ENCODE measurements around the gene E2F4. TPM values are rescaled to one million over a fixed set of nuclear protein-coding genes. Genes with fewer than 3 reads are reported as not detected.

E2F4 gene
- total and polyA plus RNA-seq, 10 donors, result 40.8 to 134 (median 68.7) TPM

GRCh38 chr16:67197704-67198103 lies 5.7 kb downstream of the E2F4 start:
- no peak for DNase-seq
- Histone ChIP-seq H3K9me3 (no peaks in the 10 kb centered on the region), H3K27me3 (replicated peaks in 1 of 7) (no peaks in the 10 kb centered on the region), H3K27ac (peak overlapping the region in 2 of 8 donors; percentile 21 to 33), H3K4me1 (peaks cover 15 to 67% (median 35%) of the 10 kb centered on the region in 6 donors), H3K36me3 (peaks cover 0 to 98% (median 80%) of the 10 kb centered on the region in 6 donors), H3K4me3 (no peak overlapping the region)
- intact Hi-C loops (cut with DNase I; ENCODE audit: low total_unique reads), result no loop called here
- WGBS, 5 donors, result 72 to 85% (median 79%) methylated on average over 5 to 6 of the region's 6 CpGs
- no peak for TF ChIP-seq POLR2A (IDR thresholded peaks at IDR 0.05)

GRCh38 chr16:67198238-67198734 lies 6.3 kb downstream of the E2F4 start:
- no peak overlapping the region for H3K4me3 ChIP-seq
- peak in 2 of 3 donors; percentile 59 to 71 for TF ChIP-seq POLR2AphosphoS5 (IDR thresholded peaks at IDR 0.05)
- TF ChIP-seq POLR2A (IDR thresholded peaks at IDR 0.05), result no peak
- TF ChIP-seq CTCF (IDR thresholded peaks at IDR 0.05 in 8 of 11, conservative IDR thresholded peaks at IDR 0.05 in 3 of 11), result peak in 9 of 11 experiments; percentile 15 to 68 (median 55)
- H3K27ac ChIP-seq, result peak overlapping the region in 2 of 8 donors; percentile 21 to 33
- intact Hi-C loops (cut with DNase I; ENCODE audit: low total_unique reads), result no loop called here
- H3K4me1 ChIP-seq, result peaks cover 10 to 61% (median 29%) of the 10 kb centered on the region in 6 donors
- no peaks in the 10 kb centered on the region for H3K27me3 ChIP-seq (replicated peaks in 1 of 7)
- DNase-seq, result no peak
- H3K9me3 ChIP-seq, result no peaks in the 10 kb centered on the region
- peaks cover 0 to 100% (median 86%) of the 10 kb centered on the region in 6 donors for H3K36me3 ChIP-seq
- whole genome bisulfite sequencing, 5 donors, result 58 to 77% (median 68%) methylated on average over 8 to 12 of the region's 12 CpGs

- WGBS, 5 donors, result 68 to 87% (median 83%) methylated on average over 42 to 61 of the region's 61 CpGs
- Histone ChIP-seq H3K4me1 (peaks cover under 1 to 58% (median 20%) of the 10 kb centered on the region in 6 donors), H3K27ac (peak within 1 kb of the TSS in 2 of 8 donors; percentile 21 to 33), H3K4me3 (peak within 1 kb of the TSS in 1 of 8 donors; percentile 4), H3K9me3 (no peaks in the 10 kb centered on the region), H3K27me3 (replicated peaks in 1 of 7) (no peaks in the 10 kb centered on the region), H3K36me3 (peaks cover 0 to 100% (median 90%) of the 10 kb centered on the region in 6 donors)
- no peak for DNase-seq
- TF ChIP-seq POLR2A (IDR thresholded peaks at IDR 0.05) (no peak), POLR2AphosphoS5 (IDR thresholded peaks at IDR 0.05) (peak in 2 of 3 donors; percentile 45 to 63), CTCF (IDR thresholded peaks at IDR 0.05 in 8 of 11, conservative IDR thresholded peaks at IDR 0.05 in 3 of 11) (peak in 3 of 11 experiments; percentile 13 to 34 (median 22))
- intact Hi-C loops (cut with DNase I; ENCODE audit: low total_unique reads), result no loop called here
Measured at GRCh38 chr16:67199011-67199807, 7.3 kb downstream of the E2F4 start, which contains the start of gene ELMO3. Gene ELMO3, plus strand, starts transcription at chr16:67199131. Its CDS starts 196 bp downstream, at chr16:67199327.

GRCh38 chr16:67199808-67200198 lies 7.8 kb downstream of the E2F4 start:
- 62 to 78% (median 71%) methylated on average over 22 of the region's 22 CpGs for whole genome bisulfite sequencing, 5 donors
- intact Hi-C loops (cut with DNase I; ENCODE audit: low total_unique reads), result no loop called here
- no peaks in the 10 kb centered on the region for H3K9me3 ChIP-seq
- H3K27ac ChIP-seq, result no peak overlapping the region
- H3K36me3 ChIP-seq, result peaks cover 0 to 100% (median 85%) of the 10 kb centered on the region in 6 donors
- TF ChIP-seq CTCF (IDR thresholded peaks at IDR 0.05 in 8 of 11, conservative IDR thresholded peaks at IDR 0.05 in 3 of 11) (peak in 1 of 11 experiments; percentile 20), POLR2A (IDR thresholded peaks at IDR 0.05) (no peak)
- no peak for DNase-seq
- peak overlapping the region in 1 of 8 donors; percentile 4 for H3K4me3 ChIP-seq
- peaks cover 0 to 58% (median 17%) of the 10 kb centered on the region in 6 donors for H3K4me1 ChIP-seq
- no peaks in the 10 kb centered on the region for H3K27me3 ChIP-seq (replicated peaks in 1 of 7)

Measured in spleen (tissue), 11 donors.